GM12865 (cell line): ENCODE measurements around the gene SRRT.
A peak's percentile ranks its signal among the peaks of the same experiment; 100 is the strongest.

Experiments used
- DNase-seq: peaks from one replicate; pipeline ENCODE4 v3.0.0; 2010; ENCODE audit warnings: low read depth
- H3K4me3 ChIP-seq: 2 replicates; pipeline ENCODE4 v1.5.1; 2011; ENCODE audit warnings: mild to moderate bottlenecking, low read depth, low read length, control low read depth
- CTCF ChIP-seq: IDR thresholded peaks from 2 replicates; pipeline ENCODE4 v1.5.1; 2011; ENCODE audit warnings: low read length, control low read depth, low read depth, inconsistent platforms; ENCODE audit not compliant: insufficient read depth; ENCODE audit errors: missing control alignments

The SRRT gene

GRCh38 chr7:100887516-100888290 is 12.8 kb downstream of the SRRT start:
- H3K4me3 ChIP-seq: peak overlapping the region; percentile 80
- DNase-seq: peak; percentile 86
- no peak for TF ChIP-seq CTCF

- no peak for DNase-seq
- TF ChIP-seq CTCF: no peak
- peak overlapping the region; percentile 80 for H3K4me3 ChIP-seq
Measured at GRCh38 chr7:100888291-100888987, 13.5 kb downstream of the SRRT start.

GRCh38 chr7:100888988-100889750 is 14.3 kb downstream of the SRRT start, which contains the start of gene UFSP1:
Gene UFSP1, minus strand, starts transcription at chr7:100889715. Its CDS starts 444 bp downstream, at chr7:100889271.
- no peak for DNase-seq
- no peak for TF ChIP-seq CTCF
- H3K4me3 ChIP-seq: peak within 1 kb of the TSS; percentile 80

GRCh38 chr7:100890653-100891567 is 16.0 kb downstream of the SRRT start:
- no peak for DNase-seq
- H3K4me3 ChIP-seq: peak overlapping the region; percentile 69; the same call in 1 of the 2 replicates
- TF ChIP-seq CTCF: no peak

GRCh38 chr7:100891568-100892247 is 16.8 kb downstream of the SRRT start:
- no peak for TF ChIP-seq CTCF
- H3K4me3 ChIP-seq: no peak overlapping the region
- no peak for DNase-seq
